GM10847 (cell line): ENCODE data around the gene LONRF3.

Experiments
- POLR2A ChIP-seq: IDR thresholded peaks from 2 replicates; pipeline ENCODE4 v1.6.1; 2011; ENCODE audit not compliant: insufficient read length; ENCODE audit errors: extremely low read depth

Gene LONRF3

DNA sequence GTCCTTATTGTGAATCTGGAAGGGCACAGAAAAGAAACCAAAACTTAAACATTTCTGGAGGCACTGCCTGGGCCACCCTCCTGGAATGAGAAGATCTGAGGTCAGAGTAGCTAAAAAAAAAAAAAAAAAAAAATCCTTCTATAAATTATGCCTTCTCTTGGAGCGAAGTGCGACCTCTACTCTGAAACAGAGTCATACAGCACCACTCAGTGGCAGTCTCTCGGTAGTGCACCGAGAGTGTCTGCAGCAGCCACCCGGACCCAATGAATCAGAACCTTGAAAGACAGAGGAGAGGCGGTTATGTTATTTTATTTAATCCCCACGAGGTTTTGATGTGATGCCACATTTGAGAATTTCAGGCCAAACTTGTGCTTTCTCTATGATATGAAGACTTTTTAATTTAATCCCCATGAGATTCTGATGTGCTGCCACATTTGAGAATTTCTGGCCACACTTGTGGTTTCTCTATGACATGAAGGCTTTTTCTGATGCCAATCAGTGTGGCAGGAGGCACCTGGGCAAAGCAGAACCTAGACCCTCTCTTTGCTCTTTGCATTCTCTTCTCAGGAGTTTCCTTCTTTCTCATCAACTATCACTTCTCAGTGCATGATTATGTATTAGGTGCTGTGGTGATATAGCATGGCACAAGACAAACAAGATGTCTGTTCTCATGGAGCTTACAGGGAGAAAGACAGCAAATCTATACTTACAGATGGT lies 92.8 kb downstream of the LONRF3 start:
- TF ChIP-seq POLR2A = no peak
